Measurements from ENCODE around the gene MAGEA8. TPM values are rescaled to one million over a fixed set of nuclear protein-coding genes. Genes with fewer than 3 reads are reported as not detected.
"Not testable (repeated sequence)": the region's sequence is repeated elsewhere in the genome, so short reads cannot be mapped to it uniquely, and the experiment has no call there.

MAGEA8 gene
- total RNA-seq, 3 donors from 2014 or later: not detected

- no peak overlapping the region for H3K4me3 Mint-ChIP-seq
- H3K9me3 Mint-ChIP-seq: no peaks in the 10 kb centered on the region
- no peak for DNase-seq
- H3K36me3 Mint-ChIP-seq (ENCODE audit: insufficient read depth): no peaks in the 10 kb centered on the region
- no peaks in the 10 kb centered on the region for H3K27me3 Mint-ChIP-seq (ENCODE audit: low read depth)
- no peak for ATAC-seq
- H3K4me1 Mint-ChIP-seq (ENCODE audit: low read depth): peaks cover 2% of the 10 kb centered on the region
These were observed 13.5 kb upstream of the MAGEA8 start for GRCh38 chrX:149867488-149867887.

GRCh38 chrX:149870840-149871239 is 10.1 kb upstream of the MAGEA8 start:
- Mint-ChIP-seq H3K4me3 (no peak overlapping the region), H3K27me3 (ENCODE audit: low read depth) (no peaks in the 10 kb centered on the region), H3K36me3 (ENCODE audit: insufficient read depth) (no peaks in the 10 kb centered on the region), H3K9me3 (no peaks in the 10 kb centered on the region), H3K4me1 (ENCODE audit: low read depth) (peaks cover 2% of the 10 kb centered on the region)
- no peak for DNase-seq
- no peak for ATAC-seq

DNA sequence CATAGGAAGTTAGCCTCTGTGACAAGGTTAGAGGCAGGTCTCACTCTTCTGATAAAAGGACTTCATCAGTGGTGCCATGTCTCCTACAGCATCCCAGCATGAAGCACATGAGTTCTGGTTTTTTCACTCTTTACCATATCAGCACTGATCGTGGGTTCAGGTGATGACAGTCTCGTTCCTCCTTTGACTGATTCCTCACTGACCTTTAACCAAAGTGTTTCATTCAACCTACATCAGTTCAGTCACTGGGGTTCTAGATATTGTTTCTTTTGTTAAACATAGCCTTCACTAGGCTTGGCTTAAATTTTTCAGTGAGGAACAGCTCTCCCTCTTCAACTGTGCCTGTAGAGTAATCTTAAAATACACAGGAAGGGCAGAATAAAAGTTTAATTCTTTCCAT is 9.6 kb upstream of the MAGEA8 start:
- H3K4me1 Mint-ChIP-seq (ENCODE audit: low read depth): peaks cover 2% of the 10 kb centered on the region
- no peaks in the 10 kb centered on the region for H3K27me3 Mint-ChIP-seq (ENCODE audit: low read depth)
- no peak overlapping the region for H3K4me3 Mint-ChIP-seq
- ATAC-seq: no peak
- no peaks in the 10 kb centered on the region for H3K36me3 Mint-ChIP-seq (ENCODE audit: insufficient read depth)
- no peak for DNase-seq
- H3K9me3 Mint-ChIP-seq: no peaks in the 10 kb centered on the region

- no peaks in the 10 kb centered on the region for H3K9me3 Mint-ChIP-seq
- H3K27me3 Mint-ChIP-seq (ENCODE audit: low read depth): no peaks in the 10 kb centered on the region
- no peak overlapping the region for H3K4me3 Mint-ChIP-seq
- DNase-seq (peak; percentile 68), ATAC-seq (peak; percentile 91 to 99)
- H3K4me1 Mint-ChIP-seq (ENCODE audit: low read depth): peaks cover 2% of the 10 kb centered on the region
- H3K36me3 Mint-ChIP-seq (ENCODE audit: insufficient read depth): no peaks in the 10 kb centered on the region
These were observed 9.0 kb upstream of the MAGEA8 start for GRCh38 chrX:149871940-149872339.

DNA sequence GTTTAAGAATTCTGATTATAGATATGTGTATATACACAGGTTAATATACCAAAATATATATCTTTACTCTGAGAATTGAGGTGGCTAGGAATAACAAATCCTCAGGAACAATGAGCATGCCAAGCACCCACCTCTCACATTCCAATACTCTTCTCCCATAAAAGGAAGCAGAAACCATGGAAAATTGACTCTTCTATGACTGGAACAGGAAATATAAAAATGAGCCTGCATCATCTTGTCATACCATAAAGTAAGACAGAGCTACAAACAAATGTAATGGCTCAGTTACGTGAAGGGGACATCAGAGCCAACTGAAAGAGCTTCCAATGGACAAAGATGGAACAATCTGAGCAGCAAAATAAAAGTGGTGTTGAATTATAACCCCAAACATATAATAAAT is 3.8 kb upstream of the MAGEA8 start:
- DNase-seq (no peak), ATAC-seq (no peak)
- Mint-ChIP-seq H3K9me3 (no peaks in the 10 kb centered on the region), H3K4me1 (ENCODE audit: low read depth) (no peaks in the 10 kb centered on the region), H3K27me3 (ENCODE audit: low read depth) (no peaks in the 10 kb centered on the region), H3K4me3 (no peak overlapping the region), H3K36me3 (ENCODE audit: insufficient read depth) (no peaks in the 10 kb centered on the region)

- Mint-ChIP-seq H3K4me3 (no peak overlapping the region), H3K4me1 (ENCODE audit: low read depth) (peaks cover 2% of the 10 kb centered on the region), H3K27me3 (ENCODE audit: low read depth) (no peaks in the 10 kb centered on the region), H3K9me3 (no peaks in the 10 kb centered on the region), H3K36me3 (ENCODE audit: insufficient read depth) (no peaks in the 10 kb centered on the region)
- DNase-seq: no peak
- no peak for ATAC-seq
These were observed 3.3 kb upstream of the MAGEA8 start for GRCh38 chrX:149877636-149878035.

DNA sequence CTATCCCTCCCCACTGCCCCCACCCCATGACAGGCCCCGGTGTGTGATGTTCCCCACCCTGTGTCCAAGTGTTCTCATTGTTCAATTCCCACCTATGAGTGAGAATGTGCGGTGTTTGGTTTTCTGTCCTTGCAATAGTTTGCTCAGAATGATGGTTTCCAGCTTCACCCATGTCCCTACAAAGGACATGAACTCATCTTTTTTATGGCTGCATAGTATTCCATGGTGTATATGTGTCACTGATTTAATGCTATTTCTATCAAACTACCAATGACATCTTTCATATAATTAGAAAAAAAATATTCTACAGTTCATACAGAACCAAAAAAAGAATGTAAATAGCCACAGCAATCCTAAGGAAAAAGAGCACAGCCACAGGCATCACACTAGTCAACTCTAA is 9.8 kb downstream of the MAGEA8 start:
- not testable (repeated sequence) for DNase-seq; H3K36me3 Mint-ChIP-seq (ENCODE audit: insufficient read depth); ATAC-seq; H3K4me3 Mint-ChIP-seq; H3K27me3 Mint-ChIP-seq (ENCODE audit: low read depth); H3K4me1 Mint-ChIP-seq (ENCODE audit: low read depth); H3K9me3 Mint-ChIP-seq

- Mint-ChIP-seq H3K36me3 (ENCODE audit: insufficient read depth) (no peaks in the 10 kb centered on the region), H3K9me3 (peaks cover 5% of the 10 kb centered on the region), H3K27me3 (ENCODE audit: low read depth) (peaks cover 7% of the 10 kb centered on the region), H3K4me3 (no peak overlapping the region), H3K4me1 (ENCODE audit: low read depth) (no peaks in the 10 kb centered on the region)
- DNase-seq (no peak), ATAC-seq (peak; percentile 71 to 78)
These were observed 17.6 kb downstream of the MAGEA8 start for GRCh38 chrX:149898554-149898953.

- peaks cover 4% of the 10 kb centered on the region for H3K27me3 Mint-ChIP-seq (ENCODE audit: low read depth)
- DNase-seq (no peak), ATAC-seq (peak; percentile 86 to 91)
- H3K4me1 Mint-ChIP-seq (ENCODE audit: low read depth): peaks cover 3% of the 10 kb centered on the region
- H3K4me3 Mint-ChIP-seq: peak overlapping the region; percentile 12
- H3K9me3 Mint-ChIP-seq: peaks cover under 1% of the 10 kb centered on the region
- no peaks in the 10 kb centered on the region for H3K36me3 Mint-ChIP-seq (ENCODE audit: insufficient read depth)
These were observed 23.1 kb downstream of the MAGEA8 start for GRCh38 chrX:149903889-149904748.

DNA sequence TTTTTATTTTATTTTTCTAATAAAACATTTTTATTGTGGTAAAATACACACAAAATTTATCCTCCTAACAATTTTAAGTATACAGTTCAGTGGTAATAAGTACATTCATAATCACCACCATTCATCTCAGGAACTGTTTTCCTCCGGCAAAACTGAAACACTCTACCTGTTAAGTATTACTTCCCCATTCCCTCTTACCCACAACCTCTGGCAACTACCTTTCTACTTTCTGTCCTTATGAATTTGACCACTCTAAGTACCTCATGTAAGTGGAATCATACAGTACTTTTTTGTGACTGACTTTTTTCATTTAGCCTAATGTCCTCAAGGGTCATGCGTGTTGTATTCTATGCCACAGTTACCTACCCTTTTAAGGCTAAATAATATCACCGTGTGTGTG is 27.3 kb downstream of the MAGEA8 start:
- no peaks in the 10 kb centered on the region for H3K27me3 Mint-ChIP-seq (ENCODE audit: low read depth)
- no peak overlapping the region for H3K4me3 Mint-ChIP-seq

DNA sequence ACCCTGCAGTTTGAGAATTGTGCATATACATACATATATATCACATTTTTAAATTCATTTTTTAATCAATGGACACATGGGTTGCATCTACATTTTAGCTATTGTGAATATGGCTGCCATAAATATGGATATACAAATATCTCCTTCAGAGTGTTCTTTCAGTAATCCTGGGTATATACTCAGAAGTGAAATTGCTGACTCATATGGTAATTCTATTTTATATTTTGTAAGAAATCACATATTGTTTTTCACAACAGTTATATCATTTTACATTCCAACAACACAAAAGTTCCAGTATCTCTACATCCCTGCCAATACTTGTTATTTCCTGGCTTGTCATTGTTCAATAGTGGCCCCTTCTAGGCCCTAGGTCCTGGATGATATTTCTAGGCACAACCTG is 27.7 kb downstream of the MAGEA8 start:
- no peaks in the 10 kb centered on the region for H3K27me3 Mint-ChIP-seq (ENCODE audit: low read depth)

More for the DNA sequence above, 27.3 kb downstream of the MAGEA8 start:
- Mint-ChIP-seq H3K9me3 (no peaks in the 10 kb centered on the region), H3K36me3 (ENCODE audit: insufficient read depth) (no peaks in the 10 kb centered on the region), H3K4me1 (ENCODE audit: low read depth) (peaks cover 3% of the 10 kb centered on the region)
- DNase-seq (no peak), ATAC-seq (no peak)

DNA sequence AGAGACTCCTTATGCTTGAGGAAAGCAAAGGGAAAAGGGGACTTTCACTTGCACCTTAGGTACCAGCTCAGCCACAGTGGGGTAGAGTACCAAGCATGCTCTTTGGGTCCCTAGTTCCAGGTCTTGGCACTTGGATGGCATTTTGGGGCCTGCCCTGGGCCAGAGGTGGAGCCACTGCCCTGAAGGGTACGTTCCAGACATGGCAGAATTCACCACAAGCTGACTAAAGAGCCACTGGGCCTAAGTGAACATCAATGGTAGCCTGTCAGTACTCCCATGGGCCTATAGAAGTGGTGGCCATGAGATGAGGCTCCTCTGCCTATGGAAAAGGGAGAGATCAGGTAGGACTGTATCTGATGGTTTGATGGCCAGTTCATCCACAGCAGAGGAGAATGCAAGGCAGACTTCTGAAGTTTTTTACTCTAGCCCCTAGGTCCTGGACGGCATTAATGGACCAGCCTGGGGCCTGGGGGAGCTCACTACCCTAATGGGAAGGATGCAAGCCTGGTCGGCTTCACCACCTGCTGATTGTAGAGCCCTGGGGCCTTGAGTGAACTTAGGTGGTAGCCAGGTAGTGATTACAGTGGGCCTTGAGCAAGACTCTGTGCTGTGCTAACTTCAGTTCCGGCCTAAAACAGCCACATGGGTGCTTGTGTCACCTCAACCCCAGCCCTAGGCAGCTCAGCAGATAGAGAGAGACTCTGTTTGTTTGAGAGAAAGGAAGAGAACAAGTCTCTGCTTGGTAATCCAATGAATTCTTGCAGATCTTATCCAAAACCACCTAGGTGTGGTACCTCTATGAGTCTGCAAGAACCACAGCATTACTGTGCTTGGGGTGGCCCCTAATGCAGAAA is 28.6 kb downstream of the MAGEA8 start:
- Mint-ChIP-seq H3K4me1 (ENCODE audit: low read depth) (no peaks in the 10 kb centered on the region), H3K4me3 (no peak overlapping the region), H3K27me3 (ENCODE audit: low read depth) (no peaks in the 10 kb centered on the region), H3K36me3 (ENCODE audit: insufficient read depth) (no peaks in the 10 kb centered on the region), H3K9me3 (peaks cover 9% of the 10 kb centered on the region)
- DNase-seq: no peak
- ATAC-seq: peak; percentile 80 to 86

More for the DNA sequence above, 27.7 kb downstream of the MAGEA8 start:
- no peak overlapping the region for H3K4me3 Mint-ChIP-seq
- H3K9me3 Mint-ChIP-seq: peaks cover 4% of the 10 kb centered on the region
- DNase-seq: no peak
- H3K36me3 Mint-ChIP-seq (ENCODE audit: insufficient read depth): no peaks in the 10 kb centered on the region
- H3K4me1 Mint-ChIP-seq (ENCODE audit: low read depth): peaks cover 3% of the 10 kb centered on the region
- no peak for ATAC-seq

GRCh38 chrX:149910178-149910695 is 29.3 kb downstream of the MAGEA8 start:
- DNase-seq (no peak), ATAC-seq (no peak)
- H3K36me3 Mint-ChIP-seq (ENCODE audit: insufficient read depth): no peaks in the 10 kb centered on the region
- no peak overlapping the region for H3K4me3 Mint-ChIP-seq
- H3K9me3 Mint-ChIP-seq: peaks cover 9% of the 10 kb centered on the region
- no peaks in the 10 kb centered on the region for H3K4me1 Mint-ChIP-seq (ENCODE audit: low read depth)
- no peaks in the 10 kb centered on the region for H3K27me3 Mint-ChIP-seq (ENCODE audit: low read depth)

DNA sequence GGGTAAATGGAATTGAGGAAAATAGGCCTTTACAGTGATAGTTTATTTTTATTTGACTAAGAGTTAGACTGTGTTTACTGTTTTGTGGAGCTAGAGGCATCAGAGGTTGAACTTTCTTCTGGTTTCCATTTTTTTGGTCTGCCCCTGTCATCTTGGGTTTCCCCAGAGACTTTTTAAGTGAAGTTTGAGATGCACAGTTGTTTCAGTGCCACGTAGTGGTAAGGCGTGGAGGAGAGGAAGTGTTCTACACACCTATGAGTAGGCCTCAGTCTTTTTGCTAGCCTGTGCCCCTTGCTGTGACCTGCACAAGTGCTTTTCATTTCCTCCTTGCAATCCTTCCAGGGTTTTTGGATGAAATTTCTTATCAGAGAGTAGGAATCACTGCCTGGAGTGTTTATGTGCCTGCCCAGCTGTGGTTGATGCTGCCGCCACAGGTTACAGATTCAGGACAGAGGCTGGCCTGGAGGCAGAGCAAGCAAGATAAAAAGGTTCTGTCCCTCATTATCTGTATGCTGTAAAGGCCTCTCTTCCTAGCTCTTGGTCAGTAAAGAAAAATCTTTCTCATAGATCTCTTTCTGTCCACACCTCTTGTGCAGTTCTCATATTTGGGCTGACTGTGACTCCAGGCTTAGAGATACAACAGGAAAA is 35.9 kb downstream of the MAGEA8 start:
- DNase-seq (no peak), ATAC-seq (peak; percentile 48 to 82)
- Mint-ChIP-seq H3K27me3 (ENCODE audit: low read depth) (no peaks in the 10 kb centered on the region), H3K4me3 (no peak overlapping the region), H3K4me1 (ENCODE audit: low read depth) (no peaks in the 10 kb centered on the region), H3K9me3 (peaks cover 9% of the 10 kb centered on the region), H3K36me3 (ENCODE audit: insufficient read depth) (no peaks in the 10 kb centered on the region)

All from activated T-cell treated with anti-CD3 and anti-CD28 coated beads, Interleukin-2, amount 50 U/mL, for 4 hours (primary cell).